Uterus (tissue), 4 donors: ENCODE results near the gene LRP8. TPM values are rescaled to one million over a fixed set of nuclear protein-coding genes. Genes with fewer than 3 reads are reported as not detected.

Source experiments
- DNase-seq, 2 donors: peaks; one replicate each; pipeline ENCODE4 v3.0.0-alpha.2; 2019 to 2020
- H3K27ac ChIP-seq, 2 donors: fragments of 200-600 bp; sonication (generic); 1 replicate in 1 of 2; 2 replicates in 1 of 2; pipeline ENCODE4 v1.5.1; 2016 to 2018
- H3K27me3 ChIP-seq, 2 donors: fragments of 200-600 bp; sonication (generic); one replicate each; pipeline ENCODE4 v1.5.1; 2018 to 2019; ENCODE audit warnings: control low read depth in 1 of 2
- H3K36me3 ChIP-seq, 2 donors: fragments of 200-600 bp; sonication (generic); one replicate each; pipeline ENCODE4 v1.5.1; 2019; ENCODE audit warnings: control low read depth in 1 of 2
- H3K4me1 ChIP-seq, 2 donors: fragments of 200-600 bp; sonication (generic); one replicate each; pipeline ENCODE4 v1.5.1; 2018 to 2019; ENCODE audit warnings: control low read depth in 1 of 2
- H3K4me3 ChIP-seq, 2 donors: fragments of 200-600 bp; sonication (generic); 1 replicate in 1 of 2; 2 replicates in 1 of 2; pipeline ENCODE4 v1.5.1; 2018 to 2019; ENCODE audit warnings: mild to moderate bottlenecking in 1 of 2
- H3K9me3 ChIP-seq, 2 donors: fragments of 200-600 bp; sonication (generic); one replicate each; pipeline ENCODE4 v1.5.1; 2019; ENCODE audit warnings: control low read depth in 1 of 2
- CTCF ChIP-seq, 4 experiments: fragments of 200-600 bp in 2 of 4; fragments of 450-650 bp in 2 of 4; sonication (generic) in 2 of 4; IDR thresholded peaks; one replicate each; pipeline ENCODE4 v1.5.1; 2016 to 2019; ENCODE audit warnings: antibody characterized with exemption in 4 of 4, mild to moderate bottlenecking in 2 of 4, moderate library complexity in 1 of 4
- POLR2A ChIP-seq, 2 donors: fragments of 450-650 bp; IDR thresholded peaks; one replicate each; pipeline ENCODE4 v1.6.1; 2016; ENCODE audit warnings: antibody characterized with exemption in 2 of 2, mild to moderate bottlenecking in 1 of 2, moderate library complexity in 1 of 2
- intact Hi-C: fragments of 100-400 bp; cut with DNase I; formaldehyde crosslinking; loops from one replicate; pipeline ENCODE4 v1.15.1; 2023; ENCODE audit warnings: low total_unique reads
- total RNA-seq, 4 donors: library from RNA; depleted of rRNA in 3 of 4; stranded (reverse); fragments of >200 nt in 3 of 4; gene quantifications; one replicate each; pipeline versions ENCODE4 v1.1.0 to v1.2.4, GENCODE V29; 2014 to 2023
- donor health status: DM: yes; HTN: yes; CAD: no.

The LRP8 gene
- total RNA-seq, 4 donors from 2014 or later, result 1.5 to 15.3 (median 8.5) TPM

- no peak for TF ChIP-seq CTCF (IDR thresholded peaks at IDR 0.05)
- TF ChIP-seq POLR2A (IDR thresholded peaks at IDR 0.05), result no peak
- H3K27me3 ChIP-seq, result no peaks in the 10 kb centered on the region
- H3K36me3 ChIP-seq, result no peaks in the 10 kb centered on the region
- H3K27ac ChIP-seq, result no peak overlapping the region
- no peaks in the 10 kb centered on the region for H3K9me3 ChIP-seq
- peaks cover 0 to 3% of the 10 kb centered on the region in 2 donors for H3K4me1 ChIP-seq
- no peak overlapping the region for H3K4me3 ChIP-seq
- DNase-seq, result no peak
- intact Hi-C loops, result no loop called here
Observed at GRCh38 chr1:53321776-53322602, 5.9 kb downstream of the LRP8 start.

- no peaks in the 10 kb centered on the region for H3K9me3 ChIP-seq
- no peak for TF ChIP-seq CTCF (IDR thresholded peaks at IDR 0.05)
- no peak for TF ChIP-seq POLR2A (IDR thresholded peaks at IDR 0.05)
- no peaks in the 10 kb centered on the region for H3K27me3 ChIP-seq
- no peaks in the 10 kb centered on the region for H3K36me3 ChIP-seq
- intact Hi-C loops, result no loop called here
- H3K4me3 ChIP-seq, result no peak overlapping the region
- no peak for DNase-seq
- no peaks in the 10 kb centered on the region for H3K4me1 ChIP-seq
- H3K27ac ChIP-seq, result no peak overlapping the region
Observed at GRCh38 chr1:53321366-53321765, 6.5 kb downstream of the LRP8 start.

- TF ChIP-seq POLR2A (IDR thresholded peaks at IDR 0.05) (no peak), CTCF (IDR thresholded peaks at IDR 0.05) (no peak)
- Histone ChIP-seq H3K27me3 (no peaks in the 10 kb centered on the region), H3K9me3 (no peaks in the 10 kb centered on the region), H3K36me3 (no peaks in the 10 kb centered on the region), H3K4me3 (no peak overlapping the region), H3K27ac (no peak overlapping the region), H3K4me1 (no peaks in the 10 kb centered on the region)
- DNase-seq, result no peak
- intact Hi-C loops, result no loop called here
Observed at GRCh38 chr1:53320646-53321045, 7.2 kb downstream of the LRP8 start.

- TF ChIP-seq CTCF (IDR thresholded peaks at IDR 0.05), result no peak
- no peak for TF ChIP-seq POLR2A (IDR thresholded peaks at IDR 0.05)
- Histone ChIP-seq H3K4me1 (no peaks in the 10 kb centered on the region), H3K27me3 (no peaks in the 10 kb centered on the region), H3K36me3 (no peaks in the 10 kb centered on the region), H3K9me3 (no peaks in the 10 kb centered on the region), H3K27ac (no peak overlapping the region), H3K4me3 (no peak overlapping the region)
- DNase-seq, result no peak
- intact Hi-C loops, result no loop called here
Observed at GRCh38 chr1:53319296-53320101, 8.4 kb downstream of the LRP8 start.
